HG02642 (cell line): ENCODE measurements around the gene BRAF.
"Not testable (repeated sequence)": the region's sequence is repeated elsewhere in the genome, so short reads cannot be mapped to it uniquely, and the experiment has no call there.

Experiments used
- ATAC-seq: cut with Tn5 transposase; IDR thresholded peaks from one replicate; pipeline ENCODE4 v1.9.1; 2021; ENCODE audit warnings: mild to moderate bottlenecking; ENCODE audit not compliant: unreplicated experiment, poor library complexity

The BRAF gene

GRCh38 chr7:140883378-140883777, 41.4 kb downstream of the BRAF start:
- ATAC-seq: no peak

DNA sequence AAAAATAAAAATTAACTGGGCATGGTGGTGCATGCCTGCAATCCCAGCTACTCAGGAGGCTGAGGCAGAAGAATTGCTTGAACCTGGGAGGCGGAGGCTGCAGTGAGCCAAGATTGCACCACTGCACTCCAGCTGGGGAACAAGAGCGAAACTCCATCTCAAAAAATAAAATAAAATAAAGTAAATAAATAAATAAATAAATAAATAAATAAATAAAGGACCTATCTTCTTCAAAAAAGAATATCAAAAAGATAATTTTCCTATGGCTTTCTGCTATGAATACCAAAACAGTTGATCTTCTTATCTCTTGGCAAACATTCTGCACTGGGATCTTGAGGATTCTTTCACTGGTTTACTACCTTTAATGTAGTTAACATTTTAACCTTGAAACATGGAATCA, 41.9 kb downstream of the BRAF start:
- ATAC-seq: not testable (repeated sequence)

GRCh38 chr7:140881507-140882228, 43.1 kb downstream of the BRAF start:
- peak; percentile 66 for ATAC-seq

DNA sequence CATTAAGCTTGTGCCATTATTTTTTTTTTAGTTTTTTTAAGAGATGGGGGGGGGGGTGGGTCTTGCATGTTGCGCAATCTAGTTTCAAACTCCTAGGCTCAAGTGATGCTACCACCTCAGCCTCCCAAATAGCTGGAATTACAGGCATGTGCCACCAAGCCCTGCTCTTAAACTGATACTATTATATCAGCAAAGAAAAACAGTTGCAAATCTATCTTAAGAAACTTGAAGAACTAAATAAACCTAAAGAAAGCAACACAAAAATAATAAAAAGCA, 47.5 kb downstream of the BRAF start:
- ATAC-seq: no peak

GRCh38 chr7:140876519-140877248, 48.0 kb downstream of the BRAF start:
- peak; percentile 80 for ATAC-seq

DNA sequence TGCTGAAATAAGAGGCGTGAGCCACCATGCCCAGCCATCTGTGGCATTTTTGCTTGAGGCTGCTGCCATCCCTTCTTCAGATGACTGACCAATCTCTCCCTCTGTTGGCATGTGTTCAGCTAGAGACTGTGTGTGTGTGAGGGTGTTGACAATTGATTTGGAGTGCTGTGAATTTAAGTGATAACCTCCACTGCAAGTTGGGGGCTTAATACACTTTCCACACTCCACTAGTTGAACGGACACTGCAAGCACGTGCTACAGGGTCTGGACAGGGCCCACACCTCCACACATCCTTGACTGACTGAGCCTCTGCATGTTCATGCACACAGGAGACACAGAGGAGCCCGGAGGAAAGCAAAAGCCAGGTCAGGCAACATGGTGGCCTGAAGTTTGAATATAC, 51.3 kb downstream of the BRAF start:
- no peak for ATAC-seq

GRCh38 chr7:140870003-140870402, 54.7 kb downstream of the BRAF start:
- no peak for ATAC-seq

- ATAC-seq: no peak
Observed at GRCh38 chr7:140869430-140869829, 55.3 kb downstream of the BRAF start.

- ATAC-seq: peak; percentile 41
Observed at GRCh38 chr7:140867467-140868462, 57.0 kb downstream of the BRAF start.

DNA sequence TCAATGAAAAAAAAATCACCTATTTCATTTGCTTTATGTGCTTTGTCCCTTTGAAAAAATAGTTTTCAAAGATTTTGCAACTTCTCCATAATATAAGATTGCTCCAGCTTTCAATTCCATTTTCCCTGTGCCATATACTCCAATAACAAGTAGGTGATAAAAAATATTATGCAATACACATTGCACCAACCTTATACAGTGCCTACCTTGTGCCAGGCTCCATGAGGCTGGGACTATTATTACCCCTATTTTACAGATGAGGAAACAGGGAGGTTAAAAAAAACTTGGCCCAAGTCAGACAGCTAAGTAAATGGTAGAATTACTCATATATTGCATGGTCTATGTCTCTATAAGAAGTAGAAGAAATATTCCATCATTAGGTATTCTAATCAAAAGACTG, 57.8 kb downstream of the BRAF start:
- no peak for ATAC-seq

DNA sequence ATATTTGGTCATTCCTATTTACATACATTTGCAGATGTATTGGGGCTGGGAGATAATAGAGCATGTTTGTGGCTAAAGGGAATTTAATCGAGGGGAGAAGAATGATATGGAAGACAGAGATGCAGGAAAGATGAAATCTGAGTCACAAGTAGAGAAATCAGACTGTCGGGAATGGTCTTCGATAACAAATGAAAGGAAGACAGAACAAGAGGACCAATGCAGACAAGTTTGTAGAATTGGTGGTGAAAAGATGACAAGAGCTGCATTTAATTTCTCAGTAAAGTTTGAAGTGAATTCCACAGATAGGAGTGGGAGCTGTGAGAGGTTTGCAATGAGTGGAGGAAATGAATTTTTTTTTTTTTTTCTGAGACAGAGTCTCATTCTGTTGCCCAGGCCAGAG, 60.0 kb downstream of the BRAF start:
- ATAC-seq: no peak

DNA sequence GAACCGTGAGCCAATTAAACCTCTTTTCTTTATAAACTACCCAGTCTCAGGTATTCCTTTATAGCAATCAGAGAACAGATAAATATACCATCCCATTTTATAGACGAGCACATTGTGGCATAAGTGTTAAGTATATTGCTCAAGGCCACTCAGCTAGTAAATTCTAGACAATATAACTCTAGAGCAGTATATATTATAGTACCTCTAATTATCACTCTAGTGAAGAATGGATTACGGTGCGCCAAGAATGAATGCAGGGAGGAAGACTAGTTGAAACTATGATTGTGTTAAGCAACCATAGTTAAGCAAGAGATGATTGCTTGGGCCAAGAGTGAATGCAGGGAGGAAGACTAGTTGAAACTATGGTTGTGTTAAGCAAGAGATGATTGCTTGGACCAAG, 60.9 kb downstream of the BRAF start:
- ATAC-seq: no peak

GRCh38 chr7:140863184-140863583, 61.5 kb downstream of the BRAF start:
- ATAC-seq: no peak

DNA sequence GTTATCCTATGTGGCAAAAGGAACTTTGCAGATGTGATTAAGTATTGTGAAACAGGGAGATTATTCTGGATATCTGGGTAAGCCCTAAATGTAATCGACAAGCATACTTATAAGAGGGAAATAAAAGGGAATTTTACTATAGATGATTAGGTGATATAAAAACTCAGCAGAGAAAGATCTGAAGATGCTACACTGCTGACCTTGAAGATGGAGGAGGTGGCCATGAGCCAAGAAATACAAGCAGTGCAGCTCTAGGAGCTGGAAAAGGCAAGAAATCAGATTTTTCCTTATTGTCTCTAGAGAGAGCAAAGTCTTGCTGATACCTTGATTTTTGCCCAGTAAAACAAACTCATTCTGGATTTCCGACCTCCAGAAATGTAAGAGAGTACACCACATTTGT, 67.7 kb downstream of the BRAF start:
- ATAC-seq: no peak

DNA sequence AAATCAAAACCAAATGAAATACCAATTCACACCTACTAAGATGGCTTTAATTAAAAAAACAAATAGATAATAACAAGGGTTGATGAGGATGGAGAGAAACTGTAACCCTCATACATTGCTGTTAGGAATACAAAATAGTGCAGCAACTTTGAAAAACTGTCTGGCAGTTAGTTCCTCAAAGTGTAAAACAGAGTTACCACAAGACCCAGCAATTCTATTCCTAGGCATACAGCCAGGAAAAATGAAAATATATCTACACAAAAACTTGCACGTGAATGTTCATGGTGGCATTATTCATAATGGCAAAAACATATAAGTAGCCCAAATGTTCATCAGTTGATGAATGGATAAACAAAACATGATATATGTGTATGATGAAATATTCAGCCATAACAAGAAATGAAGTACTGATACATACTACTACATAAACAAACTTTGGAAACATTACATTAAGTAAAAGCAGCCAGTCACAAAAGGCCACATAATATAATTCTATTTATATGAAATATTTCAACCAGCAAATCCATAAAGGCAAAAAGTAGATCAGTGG, 83.5 kb downstream of the BRAF start:
- ATAC-seq: no peak

- no peak for ATAC-seq
Observed at GRCh38 chr7:140831724-140832123, 93.0 kb downstream of the BRAF start.

DNA sequence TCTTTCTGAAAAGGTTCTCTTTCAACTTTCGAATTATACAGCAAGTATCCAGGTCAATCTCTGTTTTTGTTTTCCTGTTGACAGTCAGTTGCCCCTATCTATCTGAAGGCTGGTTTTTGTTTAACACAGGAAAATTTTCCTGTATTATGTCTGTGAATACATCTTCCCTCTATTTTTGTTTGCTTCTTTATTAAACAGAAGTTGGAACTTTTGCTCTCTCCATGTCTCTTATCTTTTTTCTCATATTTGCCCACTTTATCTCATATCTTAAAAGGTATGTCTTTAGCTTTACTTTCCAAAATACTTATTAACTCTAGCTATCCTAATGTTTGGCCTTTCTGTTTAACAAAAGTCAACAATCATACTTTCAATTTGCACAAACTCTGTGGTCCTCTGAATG, 95.0 kb downstream of the BRAF start:
- no peak for ATAC-seq

GRCh38 chr7:140828741-140829140, 96.0 kb downstream of the BRAF start:
- ATAC-seq: no peak

DNA sequence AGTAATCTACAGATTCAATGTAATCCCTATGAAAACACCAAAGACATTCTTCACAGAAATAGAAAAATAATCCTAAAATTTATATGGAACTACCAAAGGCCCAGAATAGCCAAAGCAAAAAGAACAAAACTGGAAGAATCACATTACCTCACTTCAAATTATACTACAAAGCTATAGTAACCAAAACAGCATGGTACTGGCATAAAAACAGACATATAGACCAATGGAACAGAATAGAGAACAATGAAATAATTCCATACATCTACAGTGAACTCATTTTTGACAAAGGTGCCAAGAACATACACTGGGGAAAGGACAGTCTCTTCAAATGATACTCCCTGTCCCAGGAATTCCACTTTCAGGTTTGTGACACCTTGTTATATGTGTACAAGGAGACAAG, 107.3 kb downstream of the BRAF start:
- ATAC-seq: not testable (repeated sequence)

DNA sequence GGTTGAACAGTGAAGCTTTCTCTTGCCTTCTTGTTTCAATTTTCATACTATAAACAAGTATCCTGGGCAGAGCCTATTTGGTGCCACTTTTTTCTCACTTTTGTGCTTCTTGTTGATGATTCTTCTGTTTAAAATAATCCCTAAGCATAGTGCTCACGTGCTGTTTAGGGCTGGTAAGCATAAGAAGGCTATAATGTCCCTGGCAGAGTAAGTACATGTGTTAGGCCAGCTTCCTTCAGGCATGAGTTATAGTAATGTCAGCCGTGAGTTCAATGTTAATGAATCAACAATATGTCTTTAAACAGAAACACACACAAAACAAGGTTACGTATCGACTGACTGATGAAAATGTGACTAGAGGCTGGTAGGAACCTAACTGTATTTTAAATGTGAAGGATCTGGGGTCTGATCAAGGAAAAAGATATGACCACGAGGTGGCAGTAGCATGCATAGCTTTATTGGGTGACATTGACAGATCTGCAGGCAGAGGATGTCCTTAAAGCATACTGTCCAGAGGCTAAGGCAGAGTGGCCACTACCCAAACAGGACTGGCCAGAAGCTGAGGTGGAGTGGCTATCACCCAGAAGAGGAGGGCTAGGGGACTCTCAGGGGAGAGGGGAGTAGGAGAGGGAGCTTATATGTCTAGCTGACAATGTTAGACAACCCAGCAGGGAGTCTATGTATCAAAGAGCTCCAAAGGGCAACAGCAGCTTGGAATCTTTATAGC, 113.7 kb downstream of the BRAF start:
- peak; percentile 82 for ATAC-seq
